Prostate gland (tissue), 2 donors: Measurements from ENCODE around the gene TPRA1. TPM values are rescaled to one million over a fixed set of nuclear protein-coding genes. Genes with fewer than 3 reads are reported as not detected.

Source experiments
- DNase-seq: peaks from one replicate; pipeline ENCODE4 v3.0.0-alpha.2; 2019; ENCODE audit warnings: low spot score
- H3K27ac ChIP-seq, 2 donors: fragments of 200-600 bp; sonication (generic); 2 replicates each; pipeline ENCODE4 v1.5.1; 2017 to 2019
- H3K27me3 ChIP-seq: fragments of 200-600 bp; sonication (generic); replicated peaks from 2 replicates; pipeline ENCODE4 v1.5.1; 2019; ENCODE audit not compliant: insufficient read depth
- H3K36me3 ChIP-seq, 2 donors: fragments of 200-600 bp; sonication (generic); 1 replicate in 1 of 2; 2 replicates in 1 of 2; pipeline versions ENCODE4 v1.5.1 to v1.8.1; 2017 to 2019
- H3K4me1 ChIP-seq: fragments of 200-600 bp; sonication (generic); replicated peaks from 2 replicates; pipeline ENCODE4 v1.5.1; 2019
- H3K4me3 ChIP-seq, 2 donors: fragments of 200-600 bp; sonication (generic); 2 replicates each; pipeline ENCODE4 v1.5.1; 2017 to 2019
- H3K9me3 ChIP-seq: fragments of 200-600 bp; sonication (generic); 2 replicates; pipeline ENCODE4 v1.5.1; 2017
- POLR2A ChIP-seq: fragments of 450-650 bp; IDR thresholded peaks from one replicate; pipeline ENCODE4 v1.6.1; 2016; ENCODE audit warnings: antibody characterized with exemption, mild to moderate bottlenecking
- POLR2AphosphoS5 ChIP-seq: sonication (generic); formaldehyde crosslinking; IDR thresholded peaks from one replicate; pipeline ENCODE4 v1.6.1; 2017; ENCODE audit warnings: antibody characterized with exemption
- WGBS: methylation state at CpG from one replicate; pipeline ENCODE4 v1.1.5; 2018; 5-methylcytosine and 5-hydroxymethylcytosine counted together
- intact Hi-C: fragments of 100-400 bp; cut with DNase I; formaldehyde crosslinking; loops from one replicate; pipeline ENCODE4 v1.14.2; 2022
- total RNA-seq, 2 donors: library from RNA; depleted of rRNA; stranded (reverse); fragments of >200 nt; gene quantifications; one replicate each; pipeline ENCODE4 v1.1.0, GENCODE V29; 2016
- TF ChIP-seq, protein P1 (sequence below), 4 experiments: fragments of 200-600 bp in 2 of 4; fragments of 450-650 bp in 2 of 4; sonication (generic) in 2 of 4; IDR thresholded peaks; 1 replicate in 3 of 4; 2 replicates in 1 of 4; pipeline ENCODE4 v1.5.1; 2016 to 2019; ENCODE audit warnings: antibody characterized with exemption in 4 of 4, mild to moderate bottlenecking in 2 of 4, moderate library complexity in 2 of 4

The TPRA1 gene
- total RNA-seq, 2 donors from 2014 or later: 46.6 to 73.1 TPM

DNA sequence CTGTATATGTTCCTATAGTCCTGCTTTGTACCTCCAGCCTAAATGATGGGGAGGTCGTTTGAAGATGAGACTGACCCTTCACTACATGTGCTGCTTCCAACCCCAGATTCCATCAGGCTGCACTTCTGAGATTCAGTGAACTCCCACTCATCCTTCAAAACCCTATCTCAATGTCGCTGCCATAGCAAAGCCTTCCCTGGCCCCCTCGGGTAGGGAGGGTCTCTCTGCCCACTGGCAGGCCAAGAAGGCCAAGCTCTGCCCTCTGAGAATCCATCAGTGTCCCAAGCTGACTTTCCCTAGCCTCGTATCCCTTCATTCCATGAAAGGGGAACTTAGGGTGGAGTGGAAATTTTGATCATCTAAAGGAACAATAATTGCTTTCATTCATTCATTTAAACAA lies 35.4 kb downstream of the TPRA1 start:
- H3K36me3 ChIP-seq: no peaks in the 10 kb centered on the region
- DNase-seq: no peak
- H3K27ac ChIP-seq: no peak overlapping the region
- TF ChIP-seq, protein P1, sequence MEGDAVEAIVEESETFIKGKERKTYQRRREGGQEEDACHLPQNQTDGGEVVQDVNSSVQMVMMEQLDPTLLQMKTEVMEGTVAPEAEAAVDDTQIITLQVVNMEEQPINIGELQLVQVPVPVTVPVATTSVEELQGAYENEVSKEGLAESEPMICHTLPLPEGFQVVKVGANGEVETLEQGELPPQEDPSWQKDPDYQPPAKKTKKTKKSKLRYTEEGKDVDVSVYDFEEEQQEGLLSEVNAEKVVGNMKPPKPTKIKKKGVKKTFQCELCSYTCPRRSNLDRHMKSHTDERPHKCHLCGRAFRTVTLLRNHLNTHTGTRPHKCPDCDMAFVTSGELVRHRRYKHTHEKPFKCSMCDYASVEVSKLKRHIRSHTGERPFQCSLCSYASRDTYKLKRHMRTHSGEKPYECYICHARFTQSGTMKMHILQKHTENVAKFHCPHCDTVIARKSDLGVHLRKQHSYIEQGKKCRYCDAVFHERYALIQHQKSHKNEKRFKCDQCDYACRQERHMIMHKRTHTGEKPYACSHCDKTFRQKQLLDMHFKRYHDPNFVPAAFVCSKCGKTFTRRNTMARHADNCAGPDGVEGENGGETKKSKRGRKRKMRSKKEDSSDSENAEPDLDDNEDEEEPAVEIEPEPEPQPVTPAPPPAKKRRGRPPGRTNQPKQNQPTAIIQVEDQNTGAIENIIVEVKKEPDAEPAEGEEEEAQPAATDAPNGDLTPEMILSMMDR (IDR thresholded peaks at IDR 0.05): no peak
- TF ChIP-seq POLR2A: no peak
- TF ChIP-seq POLR2AphosphoS5: no peak
- H3K4me3 ChIP-seq: no peak overlapping the region
- WGBS: 78% methylated on average over 4 of the region's 4 CpGs
- no peaks in the 10 kb centered on the region for H3K27me3 ChIP-seq
- intact Hi-C loops: no loop called here
- H3K9me3 ChIP-seq: no peaks in the 10 kb centered on the region
- no peaks in the 10 kb centered on the region for H3K4me1 ChIP-seq

DNA sequence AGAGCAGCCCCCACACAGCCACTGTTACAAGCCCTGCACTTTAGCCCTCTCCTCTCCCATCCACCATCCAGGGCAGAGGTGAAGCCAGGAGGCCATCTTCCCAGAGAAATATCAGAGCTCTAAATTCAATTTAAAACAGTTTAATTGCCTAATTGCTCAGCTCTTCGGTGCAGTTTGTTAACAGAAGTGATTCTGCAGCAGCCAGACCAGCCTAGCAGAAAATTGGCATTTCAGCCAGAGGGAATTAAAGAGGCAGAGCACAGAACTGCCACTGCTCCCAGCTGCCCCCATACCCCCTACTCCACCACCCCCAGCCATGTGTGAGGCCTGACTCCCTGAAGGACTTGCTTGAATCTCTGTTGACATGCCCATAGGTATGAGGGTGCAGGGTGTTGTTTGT lies 38.5 kb downstream of the TPRA1 start:
- no peak overlapping the region for H3K4me3 ChIP-seq
- no peak for TF ChIP-seq POLR2A
- TF ChIP-seq, protein P1 (IDR thresholded peaks at IDR 0.05): no peak
- TF ChIP-seq POLR2AphosphoS5: no peak
- 10% methylated on average over 1 of the region's 1 CpG for WGBS
- H3K4me1 ChIP-seq: peaks cover 5% of the 10 kb centered on the region
- no peaks in the 10 kb centered on the region for H3K9me3 ChIP-seq
- no peak overlapping the region for H3K27ac ChIP-seq
- no peaks in the 10 kb centered on the region for H3K27me3 ChIP-seq
- intact Hi-C loops: no loop called here
- H3K36me3 ChIP-seq: no peaks in the 10 kb centered on the region
- no peak for DNase-seq

DNA sequence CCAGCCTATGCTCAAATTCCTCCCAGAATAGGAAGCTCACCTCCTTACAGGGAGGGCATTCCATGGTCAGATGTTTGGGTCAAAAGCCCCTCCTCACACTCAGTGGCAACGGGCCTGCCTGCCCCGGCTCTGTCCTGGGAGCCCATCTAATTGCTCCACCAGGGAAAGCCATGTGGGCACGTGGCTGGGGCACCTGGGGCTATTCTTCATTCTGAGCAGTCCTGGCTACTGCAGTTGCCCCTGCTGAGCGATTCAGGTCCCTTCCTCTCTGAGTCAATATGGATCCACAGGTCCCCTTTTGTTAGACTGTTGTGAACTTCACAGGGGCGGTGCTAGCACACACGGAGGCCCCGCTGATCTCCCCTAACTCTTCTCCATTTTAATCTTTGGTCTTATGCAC lies 39.4 kb downstream of the TPRA1 start:
- TF ChIP-seq POLR2A (no peak), POLR2AphosphoS5 (no peak)
- TF ChIP-seq, protein P1 (IDR thresholded peaks at IDR 0.05): no peak
- WGBS: 87% methylated on average over 7 of the region's 7 CpGs

DNA sequence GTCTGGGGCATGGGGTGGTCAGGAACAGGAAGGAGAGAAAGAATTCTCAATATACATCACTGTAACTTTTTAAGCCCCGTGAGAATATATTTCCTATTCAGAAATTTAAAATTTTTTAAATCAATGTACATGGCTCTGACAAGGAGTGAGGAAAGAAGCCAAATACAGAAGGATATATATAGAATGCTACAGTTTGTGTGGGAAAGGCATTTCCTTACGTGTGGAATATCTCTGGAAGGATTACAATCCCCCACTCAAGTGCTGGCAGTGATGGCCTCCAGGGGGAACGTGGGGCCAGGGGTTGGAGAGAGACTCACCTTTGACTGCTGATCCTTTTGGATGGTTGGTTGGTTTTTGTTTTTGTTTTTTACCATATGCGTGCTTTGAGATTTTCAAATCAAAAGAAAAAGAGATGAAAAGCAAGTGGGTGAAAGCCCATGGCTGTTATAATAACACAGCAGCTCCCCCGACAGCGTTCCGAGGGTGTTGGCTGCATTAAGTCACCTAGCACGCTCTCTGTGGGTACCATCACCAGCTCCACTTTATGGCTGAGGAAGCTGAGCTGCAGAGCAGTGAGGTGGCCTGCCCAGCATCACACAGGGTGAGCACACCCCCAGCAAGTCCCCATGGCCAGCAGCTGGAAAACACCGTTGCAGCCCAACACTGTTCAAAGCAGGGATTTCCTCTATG lies 39.9 kb downstream of the TPRA1 start:
- intact Hi-C loops: no loop called here
- no peaks in the 10 kb centered on the region for H3K9me3 ChIP-seq
- no peaks in the 10 kb centered on the region for H3K27me3 ChIP-seq
- 88% methylated on average over 9 of the region's 9 CpGs for WGBS
- H3K4me3 ChIP-seq: no peak overlapping the region
- no peak for TF ChIP-seq POLR2A
- TF ChIP-seq, protein P1 (IDR thresholded peaks at IDR 0.05): no peak
- TF ChIP-seq POLR2AphosphoS5: no peak
- DNase-seq: no peak
- H3K36me3 ChIP-seq: no peaks in the 10 kb centered on the region
- peaks cover 5% of the 10 kb centered on the region for H3K4me1 ChIP-seq
- no peak overlapping the region for H3K27ac ChIP-seq

More for the DNA sequence above, 39.4 kb downstream of the TPRA1 start:
- DNase-seq: no peak
- H3K27me3 ChIP-seq: no peaks in the 10 kb centered on the region
- no peak overlapping the region for H3K27ac ChIP-seq
- no peak overlapping the region for H3K4me3 ChIP-seq
- intact Hi-C loops: no loop called here
- H3K9me3 ChIP-seq: no peaks in the 10 kb centered on the region
- no peaks in the 10 kb centered on the region for H3K36me3 ChIP-seq
- H3K4me1 ChIP-seq: peaks cover 5% of the 10 kb centered on the region

DNA sequence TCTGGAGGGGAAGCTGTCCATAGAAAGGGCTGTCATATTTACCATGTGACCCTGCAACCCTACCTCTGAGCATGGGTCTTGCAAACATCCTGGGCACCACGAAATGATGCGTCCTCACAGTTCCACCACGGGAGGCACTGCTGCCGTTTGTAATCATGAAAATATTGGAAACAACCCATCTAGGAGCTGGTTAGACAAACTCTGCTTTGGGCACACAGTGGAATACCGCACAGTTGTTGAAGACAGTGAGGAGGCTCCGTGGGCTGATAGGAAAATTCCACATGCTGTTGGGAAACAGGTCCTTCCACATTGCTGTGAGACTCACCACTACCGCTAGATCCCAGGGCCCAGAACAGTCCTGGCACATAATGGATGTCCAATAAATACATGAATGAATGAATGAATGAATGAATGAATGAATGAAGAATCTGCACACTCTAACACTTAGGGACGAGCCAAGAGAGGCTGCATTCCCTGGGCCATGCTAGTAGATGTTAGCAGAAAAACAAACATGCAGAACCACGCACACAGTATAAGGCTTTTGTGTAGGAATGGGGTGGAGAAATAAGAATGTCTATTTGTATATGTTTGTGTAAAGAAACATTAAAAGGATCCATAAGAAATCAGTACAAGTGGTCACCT lies 40.6 kb downstream of the TPRA1 start:
- Histone ChIP-seq H3K27me3 (no peaks in the 10 kb centered on the region), H3K36me3 (no peaks in the 10 kb centered on the region), H3K9me3 (no peaks in the 10 kb centered on the region), H3K4me3 (no peak overlapping the region), H3K4me1 (peaks cover 5% of the 10 kb centered on the region), H3K27ac (no peak overlapping the region)
- WGBS: 58% methylated on average over 9 of the region's 9 CpGs
- no peak for DNase-seq
- TF ChIP-seq POLR2A: no peak
- TF ChIP-seq POLR2AphosphoS5: no peak
- TF ChIP-seq, protein P1 (IDR thresholded peaks at IDR 0.05): no peak
- intact Hi-C loops: loop anchor here (5.0 to 10.0 kb wide), 3 partner anchors 565 to 1028 kb away; partner anchors contain the start of genes CHST13 and PLXNA1
